GM19238 (cell line): ENCODE results near the gene HIRIP3.

Source experiments
- DNase-seq: peaks from one replicate; pipeline ENCODE4 v3.0.0; 2011; ENCODE audit warnings: low spot score; ENCODE audit not compliant: insufficient read length

HIRIP3 gene

GRCh38 chr16:29984764-29985147 lies 10.7 kb downstream of the HIRIP3 start:
- DNase-seq = no peak

- DNase-seq = no peak
Observed at GRCh38 chr16:29984137-29984763, 11.2 kb downstream of the HIRIP3 start.

DNA sequence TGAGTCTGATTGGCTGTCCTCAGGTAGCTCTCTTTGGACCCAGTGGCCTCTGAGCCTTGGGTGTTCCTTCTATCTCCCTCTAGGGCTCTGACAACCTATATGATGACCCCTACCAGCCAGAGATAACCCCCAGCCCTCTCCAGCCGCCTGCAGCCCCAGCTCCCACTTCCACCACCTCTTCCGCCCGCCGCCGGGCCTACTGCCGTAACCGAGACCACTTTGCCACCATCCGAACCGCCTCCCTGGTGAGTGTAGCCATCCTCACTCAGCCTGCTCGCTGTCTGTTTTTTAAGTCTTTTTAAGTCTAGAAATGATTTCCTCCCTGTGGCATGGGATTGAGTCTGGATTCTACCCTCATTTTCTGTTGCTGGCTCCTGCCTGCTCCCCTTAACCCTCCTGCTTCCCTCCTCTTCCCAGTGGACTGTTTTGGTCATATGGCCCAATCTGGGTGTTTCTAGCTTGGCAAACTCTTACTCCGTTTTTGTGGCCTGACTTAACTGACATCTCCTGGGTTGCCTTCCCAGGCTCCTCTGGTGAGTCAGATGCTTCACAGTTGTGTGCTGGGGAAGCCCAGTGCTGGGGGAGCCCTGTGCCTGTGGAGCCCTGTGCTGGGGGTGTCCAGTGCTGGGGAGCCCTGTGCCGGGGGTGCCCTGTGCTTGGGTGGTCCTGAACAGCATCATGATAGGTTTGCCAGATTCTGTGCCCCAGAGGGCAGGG lies 11.8 kb downstream of the HIRIP3 start:
- no peak for DNase-seq

GRCh38 chr16:29982560-29983419 lies 12.6 kb downstream of the HIRIP3 start:
- no peak for DNase-seq

DNA sequence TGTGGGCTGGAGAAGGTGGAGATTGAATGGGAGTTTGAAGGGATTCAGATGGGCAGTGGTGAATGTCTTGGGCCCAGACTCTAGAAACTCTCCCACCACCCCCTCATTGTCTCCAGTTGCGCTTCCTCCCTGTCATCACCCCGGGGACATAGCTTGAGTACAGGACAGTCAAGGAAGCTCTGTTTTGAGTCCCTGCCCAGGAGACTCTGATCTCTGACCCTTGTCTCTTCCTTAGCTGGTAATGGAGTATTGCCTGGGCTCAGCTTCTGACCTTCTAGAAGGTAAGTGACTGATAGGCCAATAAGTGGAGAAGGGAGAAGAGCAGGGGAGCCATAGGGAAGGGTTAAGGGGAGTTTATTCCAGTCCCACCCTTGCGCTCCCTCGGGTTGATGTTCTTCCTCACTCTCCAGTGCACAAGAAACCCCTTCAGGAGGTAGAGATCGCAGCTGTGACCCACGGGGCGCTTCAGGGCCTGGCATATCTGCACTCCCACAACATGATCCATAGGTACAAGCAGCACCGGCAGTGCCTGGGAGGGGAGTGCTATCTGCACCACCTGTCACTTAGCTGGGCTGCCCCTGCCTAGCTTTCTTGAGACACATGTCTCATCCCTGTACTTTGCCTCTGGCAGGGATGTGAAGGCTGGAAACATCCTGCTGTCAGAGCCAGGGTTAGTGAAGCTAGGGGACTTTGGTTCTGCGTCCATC lies 16.7 kb downstream of the HIRIP3 start:
- no peak for DNase-seq

- DNase-seq = no peak
Observed at GRCh38 chr16:29978081-29978480, 17.3 kb downstream of the HIRIP3 start.

DNA sequence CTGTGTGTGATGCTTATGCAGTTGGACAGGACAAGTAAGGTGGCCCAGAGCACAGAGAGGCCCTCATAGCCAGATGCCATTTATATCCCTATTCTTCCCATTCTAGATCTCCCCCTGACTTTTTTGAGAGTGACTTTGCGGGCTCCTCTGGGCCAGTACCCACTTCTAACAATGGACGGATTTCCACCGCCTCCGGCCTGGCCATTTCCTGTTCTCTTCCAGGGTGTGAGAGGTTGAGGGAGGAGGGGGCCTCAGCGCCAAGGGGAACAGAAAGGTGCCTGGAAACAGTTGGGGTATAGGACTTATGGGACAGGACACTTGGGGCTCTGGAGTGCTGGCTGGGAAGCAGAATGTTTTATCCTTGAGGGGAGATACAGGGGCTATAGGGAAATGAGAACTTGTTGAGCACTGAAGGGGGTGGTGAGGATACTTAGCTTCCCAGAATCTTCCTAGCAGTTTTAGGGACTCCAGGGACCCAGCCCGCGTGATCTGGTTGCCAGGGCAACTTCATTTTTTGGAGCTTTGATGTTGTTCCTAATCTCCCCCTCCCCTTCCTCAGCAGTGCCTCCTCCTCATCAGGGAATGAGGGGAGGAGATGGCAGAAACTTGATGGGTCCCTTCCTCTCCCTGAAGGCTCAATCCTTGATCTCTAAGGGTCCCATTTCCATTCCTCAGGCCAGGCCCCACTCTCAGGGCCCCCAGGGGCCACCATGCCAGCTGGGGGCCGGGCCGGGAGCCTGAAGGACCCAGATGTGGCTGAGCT lies 18.2 kb downstream of the HIRIP3 start:
- DNase-seq = no peak

- no peak for DNase-seq
Observed at GRCh38 chr16:29975811-29976511, 19.5 kb downstream of the HIRIP3 start.

DNA sequence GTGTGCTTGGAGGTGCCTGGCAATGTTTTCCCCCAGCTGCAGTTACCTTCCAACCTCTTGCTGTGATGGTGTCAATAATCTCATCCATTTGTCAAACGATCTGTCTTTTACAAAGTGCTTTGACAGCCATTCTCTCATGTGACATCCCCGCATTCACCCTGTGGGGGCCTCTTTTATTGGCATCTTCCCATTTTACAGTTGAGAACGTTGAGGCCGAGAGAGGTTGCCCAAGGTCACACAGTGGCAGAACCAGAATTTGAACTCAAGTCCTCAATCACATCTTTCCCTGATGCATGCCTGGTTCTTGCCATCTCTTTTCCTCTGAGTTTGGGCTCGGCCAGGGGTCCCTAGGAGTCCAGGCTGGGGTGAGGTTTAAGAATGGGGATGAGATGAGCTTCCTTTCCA lies 20.3 kb downstream of the HIRIP3 start:
- no peak for DNase-seq

- no peak for DNase-seq
Observed at GRCh38 chr16:29974291-29975133, 20.9 kb downstream of the HIRIP3 start.

DNA sequence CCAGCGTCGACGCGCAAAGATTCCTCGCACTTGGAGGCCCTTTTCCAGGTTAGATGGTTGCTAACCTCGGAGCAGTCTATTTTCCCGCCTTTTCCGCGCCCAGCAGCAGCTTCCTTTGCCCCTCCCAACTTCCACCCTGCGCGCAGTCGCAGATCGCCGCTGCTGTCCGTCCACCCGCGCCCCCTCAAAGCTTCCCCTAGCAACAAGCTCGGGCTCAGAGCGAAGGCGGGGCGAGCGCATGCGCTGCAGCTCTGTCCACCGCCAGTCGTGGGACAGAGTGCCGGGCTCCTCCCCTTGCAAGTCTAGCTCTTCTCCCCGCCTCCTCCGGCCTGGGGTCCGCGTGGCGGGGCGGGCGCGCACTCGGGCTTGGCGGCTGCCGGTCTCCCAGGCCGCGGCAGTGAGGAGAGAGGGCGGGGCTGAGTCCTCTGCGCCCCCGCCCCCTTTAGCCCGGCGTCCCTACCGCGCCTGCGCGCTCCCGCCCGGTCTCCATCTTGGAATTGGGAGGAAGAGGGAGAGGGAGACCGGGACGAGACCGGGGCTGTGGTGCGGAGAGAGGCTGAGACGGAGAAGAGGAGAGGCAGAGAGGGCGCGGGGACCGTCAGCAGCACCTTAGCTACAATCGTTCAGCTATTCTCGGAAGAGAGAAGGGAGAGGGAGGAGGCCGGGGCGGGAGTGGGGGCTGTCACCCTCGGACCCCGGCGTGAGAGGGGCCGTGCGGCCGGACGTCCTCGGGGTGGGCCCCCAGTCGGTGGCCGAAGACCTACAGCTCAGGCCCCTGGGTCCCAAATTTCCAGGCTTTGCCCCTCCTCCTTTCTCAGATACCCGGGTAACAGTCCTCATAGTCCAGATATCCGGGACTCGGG lies 21.8 kb downstream of the HIRIP3 start, which contains the start of gene TAOK2:
Gene TAOK2 (plus strand): TSS at position 485 of the 863 bp plus-strand sequence. CDS start 3,905 bp downstream, outside the sequence.
- DNase-seq = peak; percentile 99

GRCh38 chr16:29972992-29973383 lies 22.4 kb downstream of the HIRIP3 start:
- DNase-seq = no peak

GRCh38 chr16:29972500-29972899 lies 22.9 kb downstream of the HIRIP3 start:
- DNase-seq = no peak

DNA sequence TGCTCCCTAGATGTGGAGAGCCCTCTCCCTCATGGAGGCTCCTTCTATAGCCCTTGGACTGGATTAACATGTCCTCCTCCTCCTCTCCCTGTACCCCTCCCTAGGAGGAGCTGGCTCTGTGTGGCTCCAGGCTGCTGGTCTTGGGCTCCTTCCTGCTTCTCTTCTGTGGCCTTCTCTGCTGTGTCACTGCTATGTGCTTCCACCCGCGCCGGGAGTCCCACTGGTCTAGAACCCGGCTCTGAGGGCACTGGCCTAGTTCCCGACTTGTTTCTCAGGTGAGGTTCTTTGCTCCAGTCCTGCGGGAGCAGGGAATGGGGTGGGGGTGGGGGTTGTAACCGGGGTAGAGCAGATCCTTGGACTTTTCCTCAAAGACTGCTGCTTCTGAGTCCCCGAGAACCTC lies 24.1 kb downstream of the HIRIP3 start:
- no peak for DNase-seq

GRCh38 chr16:29968205-29968604 lies 27.2 kb downstream of the HIRIP3 start:
- DNase-seq = no peak

- no peak for DNase-seq
Observed at GRCh38 chr16:29963021-29963743, 32.2 kb downstream of the HIRIP3 start.

GRCh38 chr16:29962344-29962994 lies 32.9 kb downstream of the HIRIP3 start:
- DNase-seq = no peak
